H9 (cell line): ENCODE data around the gene MED13L. TPM values are rescaled to one million over a fixed set of nuclear protein-coding genes. Genes with fewer than 3 reads are reported as not detected.

ENCODE experiments used
- DNase-seq: peaks from one replicate; pipeline ENCODE4 v3.0.0-alpha.2; 2017
- H2AFZ ChIP-seq: one replicate; pipeline ENCODE4 v1.6.1; 2013; ENCODE audit warnings: mild to moderate bottlenecking, low read length, control low read depth, moderate library complexity
- H2AK5ac ChIP-seq: 2 replicates; pipeline ENCODE4 v1.6.1; 2013; ENCODE audit warnings: low read length, control low read depth, mixed read lengths; ENCODE audit not compliant: insufficient read length
- H2BK120ac ChIP-seq: one replicate; pipeline ENCODE4 v1.6.1; 2013; ENCODE audit warnings: low read depth, mild to moderate bottlenecking, low read length, control low read depth, inconsistent platforms; ENCODE audit not compliant: poor library complexity, severe bottlenecking
- H2BK12ac ChIP-seq: 2 replicates; pipeline ENCODE4 v1.6.1; 2013; ENCODE audit warnings: low read length, control low read depth, mixed read lengths, low read depth; ENCODE audit not compliant: insufficient read length
- H2BK15ac ChIP-seq: 2 replicates; pipeline ENCODE4 v1.6.1; 2013; ENCODE audit warnings: low read depth, low read length, control low read depth
- H2BK20ac ChIP-seq: one replicate; pipeline ENCODE4 v1.6.1; 2013; ENCODE audit warnings: low read depth, mild to moderate bottlenecking, low read length, control low read depth, inconsistent platforms; ENCODE audit not compliant: poor library complexity, severe bottlenecking
- H2BK5ac ChIP-seq: 2 replicates; pipeline ENCODE4 v1.6.1; 2013; ENCODE audit warnings: low read length, control low read depth, mixed read lengths; ENCODE audit not compliant: insufficient read length
- H3K14ac ChIP-seq: 2 replicates; pipeline ENCODE4 v1.6.1; 2013; ENCODE audit warnings: low read length, control low read depth; ENCODE audit not compliant: insufficient read depth
- H3K18ac ChIP-seq: 2 replicates; pipeline ENCODE4 v1.6.1; 2013; ENCODE audit warnings: low read depth, mild to moderate bottlenecking, mixed read lengths, low read length, control low read depth; ENCODE audit not compliant: insufficient read length
- H3K23ac ChIP-seq: 2 replicates; pipeline ENCODE4 v1.6.1; 2013; ENCODE audit warnings: low read length, control low read depth, mixed read lengths, low read depth; ENCODE audit not compliant: insufficient read length
- H3K23me2 ChIP-seq: 2 replicates; pipeline ENCODE4 v1.6.1; 2013; ENCODE audit warnings: low read depth, mild to moderate bottlenecking, mixed read lengths, low read length, control low read depth; ENCODE audit not compliant: insufficient read length, poor library complexity, severe bottlenecking
- H3K27ac ChIP-seq: 2 replicates; pipeline ENCODE4 v1.5.1; 2013; ENCODE audit warnings: low read length, control low read depth, mixed read lengths, low read depth; ENCODE audit not compliant: insufficient read length
- H3K27me3 ChIP-seq: 2 replicates; pipeline ENCODE4 v1.6.1; 2013; ENCODE audit warnings: low read length, control low read depth, inconsistent platforms; ENCODE audit not compliant: insufficient read depth
- H3K4ac ChIP-seq: 2 replicates; pipeline ENCODE4 v1.6.1; 2013; ENCODE audit warnings: low read depth, mild to moderate bottlenecking, control low read depth, inconsistent platforms, low read length, moderate library complexity
- H3K4me1 ChIP-seq: 2 replicates; pipeline ENCODE4 v1.6.1; 2013; ENCODE audit warnings: low read length, control low read depth, inconsistent platforms; ENCODE audit not compliant: insufficient read depth
- H3K4me2 ChIP-seq: 2 replicates; pipeline ENCODE4 v1.6.1; 2013; ENCODE audit warnings: low read length, control low read depth, mixed read lengths; ENCODE audit not compliant: insufficient read length, insufficient read depth
- H3K56ac ChIP-seq: 2 replicates; pipeline ENCODE4 v1.6.1; 2013; ENCODE audit warnings: low read depth, mild to moderate bottlenecking, mixed read lengths, low read length, control low read depth; ENCODE audit not compliant: insufficient read length
- H3K79me1 ChIP-seq: 2 replicates; pipeline ENCODE4 v1.6.1; 2013; ENCODE audit warnings: low read depth, mild to moderate bottlenecking, moderate library complexity, low read length, control low read depth, inconsistent platforms; ENCODE audit not compliant: insufficient read depth, poor library complexity, severe bottlenecking
- H3K79me2 ChIP-seq: 2 replicates; pipeline ENCODE4 v1.6.1; 2013; ENCODE audit warnings: low read length, control low read depth, inconsistent platforms; ENCODE audit not compliant: insufficient read depth
- H3K9ac ChIP-seq: 2 replicates; pipeline ENCODE4 v1.6.1; 2013; ENCODE audit warnings: low read length, control low read depth, mixed read lengths; ENCODE audit not compliant: insufficient read length; ENCODE audit errors: extremely low read depth
- H3K9me3 ChIP-seq: one replicate; pipeline ENCODE4 v1.6.1; 2013; ENCODE audit warnings: low read depth, low read length, inconsistent platforms; ENCODE audit not compliant: control insufficient read depth
- H3T11ph ChIP-seq: one replicate; pipeline ENCODE4 v1.6.1; 2013; ENCODE audit warnings: mild to moderate bottlenecking, low read length, control low read depth, inconsistent platforms
- H4K20me1 ChIP-seq: one replicate; pipeline ENCODE4 v1.6.1; 2013; ENCODE audit not compliant: control insufficient read depth, insufficient read length, insufficient read depth
- H4K5ac ChIP-seq: 2 replicates; pipeline ENCODE4 v1.6.1; 2013; ENCODE audit warnings: low read depth, mild to moderate bottlenecking, mixed read lengths, low read length, control low read depth; ENCODE audit not compliant: insufficient read length
- H4K8ac ChIP-seq: replicated peaks from 2 replicates; pipeline ENCODE4 v1.6.1; 2013; ENCODE audit warnings: low read length, control low read depth, mixed read lengths, low read depth; ENCODE audit not compliant: insufficient read length
- H4K91ac ChIP-seq: 2 replicates; pipeline ENCODE4 v1.6.1; 2013; ENCODE audit warnings: low read depth, mild to moderate bottlenecking, moderate library complexity, mixed read lengths, low read length, control low read depth; ENCODE audit not compliant: insufficient read length
- H3K27ac Mint-ChIP-seq, 3 experiments: 2 replicates in 2 of 3; 3 replicates in 1 of 3; pipeline ENCODE4 v1.8.0; 2020 to 2021; ENCODE audit warnings: mixed read lengths in 3 of 3, mild to moderate bottlenecking in 1 of 3, moderate library complexity in 1 of 3
- H3K27me3 Mint-ChIP-seq: 2 replicates; pipeline ENCODE4 v1.8.0; 2021; ENCODE audit warnings: low read depth, mild to moderate bottlenecking, moderate library complexity, mixed read lengths
- H3K36me3 Mint-ChIP-seq, 3 experiments: 2 replicates in 2 of 3; 3 replicates in 1 of 3; pipeline ENCODE4 v1.8.0; 2020 to 2021; ENCODE audit warnings: low read depth in 3 of 3, mixed read lengths in 3 of 3; ENCODE audit not compliant: insufficient read depth in 1 of 3
- H3K4me1 Mint-ChIP-seq, 2 experiments: 2 replicates each; pipeline ENCODE4 v1.8.0; 2020; ENCODE audit warnings: mixed read lengths in 2 of 2
- H3K4me3 Mint-ChIP-seq, 2 experiments: 2 replicates in 1 of 2; 3 replicates in 1 of 2; pipeline ENCODE4 v1.8.0; 2020 to 2021; ENCODE audit warnings: mild to moderate bottlenecking in 2 of 2, mixed read lengths in 2 of 2, moderate library complexity in 1 of 2
- H3K9me3 Mint-ChIP-seq, 2 experiments: 2 replicates in 1 of 2; 3 replicates in 1 of 2; pipeline ENCODE4 v1.8.0; 2020; ENCODE audit warnings: mild to moderate bottlenecking in 2 of 2, mixed read lengths in 2 of 2, moderate library complexity in 1 of 2
- WGBS: extraction: QIAGEN DNeasy Blood & Tissue Kit; methylation state at CpG from one replicate; pipeline ENCODE4 v1.1.7; 2013; ENCODE audit warnings: missing lambda C conversion rate, low lambda C conversion rate, mixed read lengths; ENCODE audit not compliant: insufficient read length; ENCODE audit errors: extremely low coverage; 5-methylcytosine and 5-hydroxymethylcytosine counted together
- total RNA-seq: library from RNA; stranded (reverse); gene quantifications from 2 replicates; pipeline ENCODE4 v1.2.1, GENCODE V29; 2021
- TF ChIP-seq, protein P1 (sequence below): fragments of 200-600 bp; sonication (generic); conservative IDR thresholded peaks from 3 replicates; pipeline ENCODE4 v1.8.0; 2021; ENCODE audit warnings: antibody characterized with exemption, mild to moderate bottlenecking

The MED13L gene
- total RNA-seq, 1 experiment from 2014 or later: 52.4 TPM

DNA sequence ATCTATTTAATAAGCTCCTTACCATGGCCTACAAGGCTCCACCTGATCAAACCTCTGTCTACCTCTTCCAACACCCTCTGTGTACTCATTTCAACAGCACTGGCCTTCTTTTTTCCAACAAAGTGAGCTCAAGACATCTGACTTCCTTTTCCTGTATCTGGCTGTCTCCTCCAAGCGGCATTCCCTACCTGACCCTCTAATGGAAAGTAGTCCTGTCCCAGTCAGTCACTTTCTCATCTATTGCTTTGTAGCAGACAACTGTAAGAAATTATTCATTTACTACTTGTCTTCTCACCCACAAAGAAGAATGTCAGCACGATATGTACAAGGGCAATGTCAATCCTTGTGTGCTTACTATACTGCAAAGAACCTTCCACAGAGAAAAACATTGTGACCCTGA, 149.6 kb downstream of the MED13L start:
- no peak overlapping the region for H2AFZ ChIP-seq
- H4K5ac ChIP-seq: no peak overlapping the region
- Mint-ChIP-seq H3K36me3 (no peaks in the 10 kb centered on the region), H3K4me3 (no peak overlapping the region), H3K27ac (peak overlapping the region in 1 of 3 experiments; percentile 43; a peak in 2 of 7 replicates), H3K27me3 (no peaks in the 10 kb centered on the region), H3K4me1 (peaks cover 57 to 58% of the 10 kb centered on the region in 2 experiments), H3K9me3 (no peaks in the 10 kb centered on the region)
- no CpG with 5 or more reads among the region's 2 CpGs for WGBS
- no peak overlapping the region for H2AK5ac ChIP-seq
- no peak overlapping the region for H2BK5ac ChIP-seq
- H3K14ac ChIP-seq: no peak overlapping the region
- no peak overlapping the region for H4K8ac ChIP-seq
- no peak overlapping the region for H3K23ac ChIP-seq
- H3K4ac ChIP-seq: no peak overlapping the region
- H3K4me2 ChIP-seq: no peak overlapping the region
- no peak for DNase-seq
- H3K18ac ChIP-seq: no peak overlapping the region
- no peaks in the 10 kb centered on the region for H3K9me3 ChIP-seq
- H3K4me1 ChIP-seq: peaks cover 10% of the 10 kb centered on the region
- H2BK12ac ChIP-seq: no peak overlapping the region
- no peak overlapping the region for H2BK15ac ChIP-seq
- peaks cover 5% of the 10 kb centered on the region for H3K79me1 ChIP-seq
- no peak overlapping the region for H3K9ac ChIP-seq
- H2BK120ac ChIP-seq: no peak overlapping the region
- H4K20me1 ChIP-seq: no peaks in the 10 kb centered on the region
- no peaks in the 10 kb centered on the region for H3K23me2 ChIP-seq
- no peak overlapping the region for H3K27ac ChIP-seq
- H2BK20ac ChIP-seq: no peak overlapping the region
- H4K91ac ChIP-seq: no peak overlapping the region
- TF ChIP-seq, protein P1, sequence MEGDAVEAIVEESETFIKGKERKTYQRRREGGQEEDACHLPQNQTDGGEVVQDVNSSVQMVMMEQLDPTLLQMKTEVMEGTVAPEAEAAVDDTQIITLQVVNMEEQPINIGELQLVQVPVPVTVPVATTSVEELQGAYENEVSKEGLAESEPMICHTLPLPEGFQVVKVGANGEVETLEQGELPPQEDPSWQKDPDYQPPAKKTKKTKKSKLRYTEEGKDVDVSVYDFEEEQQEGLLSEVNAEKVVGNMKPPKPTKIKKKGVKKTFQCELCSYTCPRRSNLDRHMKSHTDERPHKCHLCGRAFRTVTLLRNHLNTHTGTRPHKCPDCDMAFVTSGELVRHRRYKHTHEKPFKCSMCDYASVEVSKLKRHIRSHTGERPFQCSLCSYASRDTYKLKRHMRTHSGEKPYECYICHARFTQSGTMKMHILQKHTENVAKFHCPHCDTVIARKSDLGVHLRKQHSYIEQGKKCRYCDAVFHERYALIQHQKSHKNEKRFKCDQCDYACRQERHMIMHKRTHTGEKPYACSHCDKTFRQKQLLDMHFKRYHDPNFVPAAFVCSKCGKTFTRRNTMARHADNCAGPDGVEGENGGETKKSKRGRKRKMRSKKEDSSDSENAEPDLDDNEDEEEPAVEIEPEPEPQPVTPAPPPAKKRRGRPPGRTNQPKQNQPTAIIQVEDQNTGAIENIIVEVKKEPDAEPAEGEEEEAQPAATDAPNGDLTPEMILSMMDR: no peak
- peaks cover 3% of the 10 kb centered on the region; the same call in 1 of the 2 replicates for H3K79me2 ChIP-seq
- H3T11ph ChIP-seq: no peak overlapping the region
- no peaks in the 10 kb centered on the region for H3K27me3 ChIP-seq
- H3K56ac ChIP-seq: no peak overlapping the region
